DOHH2 (cell line): ENCODE results near the gene GP5.

Source experiments
- H3F3A ChIP-seq: fragments of 200-600 bp; sonication (generic), shearing (Covaris generic); 2 replicates; pipeline ENCODE4 v1.6.0; 2016; ENCODE audit warnings: antibody characterized with exemption, mild to moderate bottlenecking; ENCODE audit not compliant: control insufficient read depth, insufficient read depth
- H3K27ac ChIP-seq: fragments of 200-600 bp; sonication (generic); 2 replicates; pipeline ENCODE4 v1.5.1; 2014; ENCODE audit warnings: low read depth, mild to moderate bottlenecking, low read length, moderate library complexity
- H3K27me3 ChIP-seq: fragments of 200-600 bp; sonication (generic); 2 replicates; pipeline ENCODE4 v1.6.1; 2014; ENCODE audit warnings: mild to moderate bottlenecking, low read length, mixed read lengths; ENCODE audit not compliant: control insufficient read depth
- H3K36me3 ChIP-seq: fragments of 200-600 bp; sonication (generic); 2 replicates; pipeline ENCODE4 v1.6.1; 2014; ENCODE audit warnings: mild to moderate bottlenecking, low read length, moderate library complexity, mixed read lengths; ENCODE audit not compliant: control insufficient read depth
- H3K4me1 ChIP-seq: fragments of 200-600 bp; sonication (generic); 2 replicates; pipeline ENCODE4 v1.6.1; 2014; ENCODE audit warnings: mild to moderate bottlenecking, low read length, mixed read lengths; ENCODE audit not compliant: control insufficient read depth
- H3K4me2 ChIP-seq: fragments of 200-600 bp; sonication (generic); 2 replicates; pipeline ENCODE4 v1.6.0; 2014; ENCODE audit warnings: mild to moderate bottlenecking, low read length, moderate library complexity
- H3K4me3 ChIP-seq: fragments of 200-600 bp; sonication (generic); 2 replicates; pipeline ENCODE4 v1.5.1; 2014; ENCODE audit warnings: mild to moderate bottlenecking, low read length, mixed read lengths
- H3K79me2 ChIP-seq: fragments of 200-600 bp; sonication (generic); 2 replicates; pipeline ENCODE4 v1.6.1; 2014; ENCODE audit warnings: mild to moderate bottlenecking, low read length, mixed read lengths; ENCODE audit not compliant: control insufficient read depth
- H3K9me2 ChIP-seq: fragments of 200-600 bp; sonication (generic); replicated peaks from 2 replicates; pipeline ENCODE4 v1.6.1; 2014; ENCODE audit warnings: mild to moderate bottlenecking, low read length, mixed read lengths; ENCODE audit not compliant: control insufficient read depth
- H3K9me3 ChIP-seq: fragments of 200-600 bp; sonication (generic); 2 replicates; pipeline ENCODE4 v1.6.1; 2014; ENCODE audit warnings: antibody characterized with exemption, low read length, mixed read lengths; ENCODE audit not compliant: control insufficient read depth, insufficient read depth
- H4K20me1 ChIP-seq: fragments of 200-600 bp; sonication (generic); 2 replicates; pipeline ENCODE4 v1.6.0; 2014; ENCODE audit warnings: low read depth, mild to moderate bottlenecking, antibody characterized with exemption, low read length, moderate library complexity; ENCODE audit not compliant: control insufficient read depth, insufficient read depth
- CTCF ChIP-seq: fragments of 200-600 bp; sonication (generic); IDR thresholded peaks from one replicate; pipeline ENCODE4 v1.5.1; 2014; ENCODE audit warnings: antibody characterized with exemption, mild to moderate bottlenecking, low read depth, low read length; ENCODE audit not compliant: poor library complexity, severe bottlenecking
- EZH2phosphoT487 ChIP-seq: fragments of 200-600 bp; sonication (generic); IDR thresholded peaks from 2 replicates; pipeline ENCODE4 v1.6.1; 2017; ENCODE audit warnings: borderline replicate concordance, mild to moderate bottlenecking, antibody characterized with exemption, low read length, moderate library complexity, mixed read lengths

The GP5 gene

GRCh38 chr3:194439881-194440550 lies 41.0 kb upstream of the GP5 start:
- Histone ChIP-seq H3K27me3 (no peaks in the 10 kb centered on the region), H3K27ac (no peak overlapping the region), H3K9me3 (no peaks in the 10 kb centered on the region), H3K4me3 (no peak overlapping the region), H3K9me2 (no peaks in the 10 kb centered on the region), H3K4me2 (no peak overlapping the region), H3K4me1 (no peaks in the 10 kb centered on the region), H3K36me3 (peaks cover 76% of the 10 kb centered on the region), H3F3A (no peaks in the 10 kb centered on the region; the same call in 1 of the 2 replicates), H4K20me1 (no peaks in the 10 kb centered on the region), H3K79me2 (no peaks in the 10 kb centered on the region)
- TF ChIP-seq CTCF (no peak), EZH2phosphoT487 (no peak)

- H3K4me3 ChIP-seq: no peak overlapping the region
- H3K4me2 ChIP-seq: no peak overlapping the region
- TF ChIP-seq CTCF (no peak), EZH2phosphoT487 (no peak)
- no peaks in the 10 kb centered on the region; the same call in 1 of the 2 replicates for H3F3A ChIP-seq
- H3K79me2 ChIP-seq: no peaks in the 10 kb centered on the region
- H4K20me1 ChIP-seq: no peaks in the 10 kb centered on the region
- peaks cover 87% of the 10 kb centered on the region for H3K36me3 ChIP-seq
- no peaks in the 10 kb centered on the region for H3K9me3 ChIP-seq
- H3K27ac ChIP-seq: no peak overlapping the region
- H3K9me2 ChIP-seq: no peaks in the 10 kb centered on the region
- peaks cover 12% of the 10 kb centered on the region for H3K4me1 ChIP-seq
- no peaks in the 10 kb centered on the region for H3K27me3 ChIP-seq
Measured at GRCh38 chr3:194434503-194434902, 35.4 kb upstream of the GP5 start.

- Histone ChIP-seq H3K79me2 (no peaks in the 10 kb centered on the region), H3K27me3 (no peaks in the 10 kb centered on the region), H3K4me3 (no peak overlapping the region), H3K9me3 (no peaks in the 10 kb centered on the region), H3K36me3 (peaks cover 82% of the 10 kb centered on the region), H3K4me2 (no peak overlapping the region), H3K27ac (no peak overlapping the region), H4K20me1 (no peaks in the 10 kb centered on the region), H3F3A (no peaks in the 10 kb centered on the region; the same call in 1 of the 2 replicates), H3K4me1 (peaks cover 12% of the 10 kb centered on the region), H3K9me2 (no peaks in the 10 kb centered on the region)
- TF ChIP-seq CTCF (no peak), EZH2phosphoT487 (no peak)
Measured at GRCh38 chr3:194431554-194431953, 32.5 kb upstream of the GP5 start.
